ENCODE data around the gene YAP1.

Gene YAP1

GRCh38 chr11:102085864-102086551, 24.2 kb upstream of the YAP1 start:
- no peak overlapping the region for H3K27ac ChIP-seq (ENCODE audit: low read length)
- ATAC-seq (ENCODE audit: insufficient read depth, low read depth) (no peak), DNase-seq (no peak)
- H3K9me3 ChIP-seq (ENCODE audit: insufficient read depth, low read length, severe bottlenecking) = no peaks in the 10 kb centered on the region
- no peaks in the 10 kb centered on the region for H3K27me3 ChIP-seq (ENCODE audit: insufficient read depth, low read length, poor library complexity)
- no peak overlapping the region for H2AFZ ChIP-seq (ENCODE audit: low read depth, low read length)
- H3K4me2 ChIP-seq (ENCODE audit: insufficient read depth, low read length) = no peak overlapping the region
- no peaks in the 10 kb centered on the region for H3K79me2 ChIP-seq (ENCODE audit: insufficient read depth, low read length)
- no peak overlapping the region for H3K4me3 ChIP-seq (ENCODE audit: low read depth in 1 of 2, low read length in 2 of 2)
- no peaks in the 10 kb centered on the region for H4K20me1 ChIP-seq (ENCODE audit: insufficient read depth, low read length)
- TF ChIP-seq EZH2 (IDR thresholded peaks at IDR 0.05; ENCODE audit: borderline replicate concordance, low read depth, low read length, severe bottlenecking) (no peak), CTCF (IDR thresholded peaks at IDR 0.05; ENCODE audit: borderline replicate concordance, extremely low read depth, low read length, poor library complexity, severe bottlenecking) (no peak)
- H3K4me1 ChIP-seq (ENCODE audit: insufficient read depth, low read length) = no peaks in the 10 kb centered on the region
- H3K36me3 ChIP-seq (ENCODE audit: insufficient read depth, low read length) = no peaks in the 10 kb centered on the region
- no peak overlapping the region for H3K9ac ChIP-seq (ENCODE audit: low read depth, low read length)

GRCh38 chr11:102097186-102097585, 13.1 kb upstream of the YAP1 start:
- ATAC-seq (ENCODE audit: insufficient read depth, low read depth) (no peak), DNase-seq (no peak)
- no peak overlapping the region for H2AFZ ChIP-seq (ENCODE audit: low read depth, low read length)
- no peak overlapping the region for H3K4me3 ChIP-seq (ENCODE audit: low read depth in 1 of 2, low read length in 2 of 2)
- no peaks in the 10 kb centered on the region for H3K27me3 ChIP-seq (ENCODE audit: insufficient read depth, low read length, poor library complexity)
- H3K79me2 ChIP-seq (ENCODE audit: insufficient read depth, low read length) = no peaks in the 10 kb centered on the region
- H3K36me3 ChIP-seq (ENCODE audit: insufficient read depth, low read length) = no peaks in the 10 kb centered on the region
- H3K27ac ChIP-seq (ENCODE audit: low read length) = no peak overlapping the region
- H3K4me1 ChIP-seq (ENCODE audit: insufficient read depth, low read length) = no peaks in the 10 kb centered on the region
- no peak overlapping the region for H3K9ac ChIP-seq (ENCODE audit: low read depth, low read length)
- TF ChIP-seq CTCF (IDR thresholded peaks at IDR 0.05; ENCODE audit: borderline replicate concordance, extremely low read depth, low read length, poor library complexity, severe bottlenecking) = no peak
- no peak for TF ChIP-seq EZH2 (IDR thresholded peaks at IDR 0.05; ENCODE audit: borderline replicate concordance, low read depth, low read length, severe bottlenecking)
- H3K4me2 ChIP-seq (ENCODE audit: insufficient read depth, low read length) = no peak overlapping the region
- H4K20me1 ChIP-seq (ENCODE audit: insufficient read depth, low read length) = no peaks in the 10 kb centered on the region
- no peaks in the 10 kb centered on the region for H3K9me3 ChIP-seq (ENCODE audit: insufficient read depth, low read length, severe bottlenecking)

- no peak overlapping the region for H2AFZ ChIP-seq (ENCODE audit: low read depth, low read length)
- H3K27me3 ChIP-seq (ENCODE audit: insufficient read depth, low read length, poor library complexity) = no peaks in the 10 kb centered on the region
- DNase-seq (no peak), ATAC-seq (ENCODE audit: insufficient read depth, low read depth) (no peak)
- H3K36me3 ChIP-seq (ENCODE audit: insufficient read depth, low read length) = no peaks in the 10 kb centered on the region
- H3K4me1 ChIP-seq (ENCODE audit: insufficient read depth, low read length) = no peaks in the 10 kb centered on the region
- no peaks in the 10 kb centered on the region for H3K79me2 ChIP-seq (ENCODE audit: insufficient read depth, low read length)
- H3K27ac ChIP-seq (ENCODE audit: low read length) = no peak overlapping the region
- H3K4me2 ChIP-seq (ENCODE audit: insufficient read depth, low read length) = no peak overlapping the region
- H3K9me3 ChIP-seq (ENCODE audit: insufficient read depth, low read length, severe bottlenecking) = no peaks in the 10 kb centered on the region
- TF ChIP-seq EZH2 (IDR thresholded peaks at IDR 0.05; ENCODE audit: borderline replicate concordance, low read depth, low read length, severe bottlenecking) (no peak), CTCF (IDR thresholded peaks at IDR 0.05; ENCODE audit: borderline replicate concordance, extremely low read depth, low read length, poor library complexity, severe bottlenecking) (no peak)
- no peak overlapping the region for H3K9ac ChIP-seq (ENCODE audit: low read depth, low read length)
- H4K20me1 ChIP-seq (ENCODE audit: insufficient read depth, low read length) = no peaks in the 10 kb centered on the region
- no peak overlapping the region for H3K4me3 ChIP-seq (ENCODE audit: low read depth in 1 of 2, low read length in 2 of 2)
Observed at GRCh38 chr11:102099755-102100154, 10.5 kb upstream of the YAP1 start.

All from DND-41 (cell line).